ENCODE results near the gene LNX2.

- TF ChIP-seq CTCF (IDR thresholded peaks at IDR 0.05; ENCODE audit: insufficient read depth, low read length, poor library complexity, severe bottlenecking) = no peak
- no peak for TF ChIP-seq EZH2phosphoT487 (conservative IDR thresholded peaks at IDR 0.05; ENCODE audit: low read length)
These were observed 50.9 kb downstream of the LNX2 start for GRCh38 chr13:27569405-27569804.
